ENCODE results near the gene FBXO10.

DNA sequence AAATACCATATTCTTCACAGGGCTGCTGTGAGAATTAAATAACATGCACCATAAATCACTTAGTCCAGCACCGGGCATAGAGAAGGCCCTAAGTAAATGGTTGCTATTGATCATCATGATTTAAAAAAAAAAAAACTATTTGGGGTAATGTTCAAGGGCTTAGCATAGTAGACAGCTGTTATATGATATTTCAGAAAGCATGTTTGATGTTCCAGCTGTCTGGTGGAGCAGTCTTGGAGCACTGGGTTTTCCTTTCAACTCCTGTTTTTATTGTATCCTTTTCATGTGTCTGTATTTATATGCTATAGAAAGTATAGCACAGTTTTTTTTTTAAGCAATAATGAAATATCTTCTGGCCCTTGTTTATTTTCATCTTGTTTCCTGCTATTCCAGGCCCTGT is 44.2 kb upstream of the FBXO10 start:
- TF ChIP-seq RFX5 (IDR thresholded peaks at IDR 0.05; ENCODE audit: borderline replicate concordance, low read depth, low read length) (no peak), POLR2AphosphoS5 (IDR thresholded peaks at IDR 0.05; ENCODE audit: low read depth, low read length) (no peak)
- TF ChIP-seq, protein P1, sequence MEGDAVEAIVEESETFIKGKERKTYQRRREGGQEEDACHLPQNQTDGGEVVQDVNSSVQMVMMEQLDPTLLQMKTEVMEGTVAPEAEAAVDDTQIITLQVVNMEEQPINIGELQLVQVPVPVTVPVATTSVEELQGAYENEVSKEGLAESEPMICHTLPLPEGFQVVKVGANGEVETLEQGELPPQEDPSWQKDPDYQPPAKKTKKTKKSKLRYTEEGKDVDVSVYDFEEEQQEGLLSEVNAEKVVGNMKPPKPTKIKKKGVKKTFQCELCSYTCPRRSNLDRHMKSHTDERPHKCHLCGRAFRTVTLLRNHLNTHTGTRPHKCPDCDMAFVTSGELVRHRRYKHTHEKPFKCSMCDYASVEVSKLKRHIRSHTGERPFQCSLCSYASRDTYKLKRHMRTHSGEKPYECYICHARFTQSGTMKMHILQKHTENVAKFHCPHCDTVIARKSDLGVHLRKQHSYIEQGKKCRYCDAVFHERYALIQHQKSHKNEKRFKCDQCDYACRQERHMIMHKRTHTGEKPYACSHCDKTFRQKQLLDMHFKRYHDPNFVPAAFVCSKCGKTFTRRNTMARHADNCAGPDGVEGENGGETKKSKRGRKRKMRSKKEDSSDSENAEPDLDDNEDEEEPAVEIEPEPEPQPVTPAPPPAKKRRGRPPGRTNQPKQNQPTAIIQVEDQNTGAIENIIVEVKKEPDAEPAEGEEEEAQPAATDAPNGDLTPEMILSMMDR (IDR thresholded peaks at IDR 0.05; ENCODE audit: control extremely low read depth in 1 of 3, insufficient read depth in 1 of 3, low read depth in 1 of 3, low read length in 3 of 3), result no peak
